HFFc6 (cell line): Measurements from ENCODE around the gene GRIA4. TPM values are rescaled to one million over a fixed set of nuclear protein-coding genes. Genes with fewer than 3 reads are reported as not detected.

ENCODE experiments used
- DNase-seq: peaks from one replicate; pipeline ENCODE4 v3.0.0-alpha.2; 2018
- H3K27ac Mint-ChIP-seq: 2 replicates; pipeline ENCODE4 v1.8.0; 2020; ENCODE audit warnings: mild to moderate bottlenecking, mixed read lengths
- H3K27me3 Mint-ChIP-seq: 2 replicates; pipeline ENCODE4 v1.8.0; 2021; ENCODE audit warnings: mild to moderate bottlenecking, moderate library complexity, mixed read lengths; ENCODE audit not compliant: insufficient read depth
- H3K36me3 Mint-ChIP-seq: 2 replicates; pipeline ENCODE4 v1.8.0; 2021; ENCODE audit warnings: low read depth, mixed read lengths
- H3K4me1 Mint-ChIP-seq: 2 replicates; pipeline ENCODE4 v1.8.0; 2020; ENCODE audit warnings: low read depth, mixed read lengths
- H3K4me3 Mint-ChIP-seq: 2 replicates; pipeline ENCODE4 v1.8.0; 2020; ENCODE audit warnings: mild to moderate bottlenecking, moderate library complexity, mixed read lengths
- H3K9me3 Mint-ChIP-seq: 2 replicates; pipeline ENCODE4 v1.8.0; 2020; ENCODE audit warnings: mild to moderate bottlenecking, mixed read lengths
- CTCF ChIP-seq: fragments of 200-600 bp; sonication (generic); IDR thresholded peaks from 2 replicates; pipeline ENCODE4 v1.5.0; 2021; ENCODE audit warnings: antibody characterized with exemption, mild to moderate bottlenecking
- total RNA-seq, 6 experiments: library from RNA; stranded (reverse); fragmentation: NEBNext Ultra II Directional; extraction: Animal tissue kit (Norgen Biotek cat#: 25700); gene quantifications; 2 replicates in 1 of 6; 3 replicates in 5 of 6; pipeline ENCODE4 v1.2.3, GENCODE V29; 2021

Gene GRIA4
- total RNA-seq, 6 experiments from 2014 or later = not detected

- Mint-ChIP-seq H3K4me3 (no peak overlapping the region), H3K27me3 (no peaks in the 10 kb centered on the region; the same call in 1 of the 2 replicates), H3K4me1 (no peaks in the 10 kb centered on the region), H3K36me3 (no peaks in the 10 kb centered on the region), H3K9me3 (peaks cover 8% of the 10 kb centered on the region), H3K27ac (no peak overlapping the region)
- no peak for DNase-seq
- TF ChIP-seq CTCF = no peak
Measured at GRCh38 chr11:105838668-105839384, 229.0 kb downstream of the GRIA4 start.

GRCh38 chr11:105840391-105840790 lies 230.5 kb downstream of the GRIA4 start:
- no peak for TF ChIP-seq CTCF
- Mint-ChIP-seq H3K27me3 (no peaks in the 10 kb centered on the region; the same call in 1 of the 2 replicates), H3K4me3 (no peak overlapping the region), H3K27ac (no peak overlapping the region), H3K36me3 (no peaks in the 10 kb centered on the region), H3K4me1 (no peaks in the 10 kb centered on the region), H3K9me3 (peaks cover 15% of the 10 kb centered on the region)
- no peak for DNase-seq

- Mint-ChIP-seq H3K4me3 (no peak overlapping the region), H3K36me3 (no peaks in the 10 kb centered on the region), H3K9me3 (peaks cover 7% of the 10 kb centered on the region; the same call in 1 of the 2 replicates), H3K27ac (no peak overlapping the region), H3K4me1 (no peaks in the 10 kb centered on the region), H3K27me3 (no peaks in the 10 kb centered on the region)
- no peak for TF ChIP-seq CTCF
- no peak for DNase-seq
Measured at GRCh38 chr11:105852403-105852802, 242.5 kb downstream of the GRIA4 start.

GRCh38 chr11:105854269-105854668 lies 244.4 kb downstream of the GRIA4 start:
- Mint-ChIP-seq H3K27ac (no peak overlapping the region), H3K9me3 (peaks cover 4% of the 10 kb centered on the region; the same call in 1 of the 2 replicates), H3K36me3 (no peaks in the 10 kb centered on the region), H3K4me3 (no peak overlapping the region), H3K27me3 (no peaks in the 10 kb centered on the region), H3K4me1 (no peaks in the 10 kb centered on the region)
- no peak for TF ChIP-seq CTCF
- DNase-seq = no peak

- Mint-ChIP-seq H3K27ac (no peak overlapping the region), H3K4me1 (no peaks in the 10 kb centered on the region), H3K4me3 (no peak overlapping the region), H3K9me3 (no peaks in the 10 kb centered on the region; the same call in 1 of the 2 replicates), H3K36me3 (no peaks in the 10 kb centered on the region), H3K27me3 (no peaks in the 10 kb centered on the region)
- no peak for TF ChIP-seq CTCF
- DNase-seq = no peak
Measured at GRCh38 chr11:105856954-105857353, 247.1 kb downstream of the GRIA4 start.
